K562 (cell line): Measurements from ENCODE around the gene ADIPOQ. TPM values are rescaled to one million over a fixed set of nuclear protein-coding genes. Genes with fewer than 3 reads are reported as not detected.

Source experiments
- ARNT ChIP-seq, 2 experiments: fragments of 450-650 bp; IDR thresholded peaks; 2 replicates each; pipeline ENCODE4 v1.6.1; 2016; ENCODE audit warnings: mild to moderate bottlenecking in 1 of 2
- ASH1L ChIP-seq: fragments of 450-650 bp; IDR thresholded peaks from 2 replicates; pipeline ENCODE4 v1.6.1; 2018; ENCODE audit warnings: borderline replicate concordance, mild to moderate bottlenecking, low read depth; ENCODE audit not compliant: partially characterized antibody
- DACH1 ChIP-seq: fragments of 450-650 bp; IDR thresholded peaks from 2 replicates; pipeline ENCODE4 v1.6.1; 2018; ENCODE audit not compliant: partially characterized antibody
- DDX20 ChIP-seq: fragments of 450-650 bp; IDR thresholded peaks from 2 replicates; pipeline ENCODE4 v1.6.1; 2016; ENCODE audit warnings: missing genetic modification characterization, low read depth, mild to moderate bottlenecking, missing compliant biosample characterization, moderate library complexity
- FOXM1 ChIP-seq, 2 experiments: fragments of 450-650 bp in 1 of 2; sonication (generic) in 1 of 2; formaldehyde crosslinking in 1 of 2; IDR thresholded peaks; 2 replicates each; pipeline versions ENCODE4 v1.6.1 to v1.9.0; 2017 to 2022; ENCODE audit warnings: low read depth in 2 of 2, mild to moderate bottlenecking in 2 of 2, missing genetic modification reagents in 1 of 2, moderate library complexity in 1 of 2
- KDM1A ChIP-seq, 2 experiments: fragments of 450-650 bp; IDR thresholded peaks; 2 replicates each; pipeline ENCODE4 v1.6.1; 2016; ENCODE audit warnings: mild to moderate bottlenecking in 2 of 2
- MEF2D ChIP-seq: conservative IDR thresholded peaks from 2 replicates; pipeline ENCODE4 v1.6.1; 2016; ENCODE audit warnings: low read depth, missing genetic modification characterization, missing compliant biosample characterization
- MTA1 ChIP-seq: fragments of 450-650 bp; IDR thresholded peaks from 2 replicates; pipeline ENCODE4 v1.6.1; 2017; ENCODE audit warnings: borderline replicate concordance
- NFATC3 ChIP-seq: fragments of 450-650 bp; IDR thresholded peaks from 2 replicates; pipeline ENCODE4 v1.6.1; 2017; ENCODE audit warnings: mild to moderate bottlenecking
- PKNOX1 ChIP-seq: fragments of 450-650 bp; IDR thresholded peaks from 2 replicates; pipeline ENCODE4 v1.6.1; 2016
- RCOR1 ChIP-seq, 2 experiments: IDR thresholded peaks; 2 replicates each; pipeline ENCODE4 v1.6.1; 2012; ENCODE audit warnings: low read depth in 2 of 2, low read length in 2 of 2, borderline replicate concordance in 1 of 2, improper control_type of control experiment in 1 of 2
- SMAD3 ChIP-seq: fragments of 450-650 bp; formaldehyde crosslinking; conservative IDR thresholded peaks from 2 replicates; pipeline ENCODE4 v1.4.0; 2020; ENCODE audit warnings: mild to moderate bottlenecking
- STAT5A ChIP-seq: IDR thresholded peaks from 2 replicates; pipeline ENCODE4 v1.6.1; 2012; ENCODE audit warnings: low read length, inconsistent platforms, borderline replicate concordance
- TAL1 ChIP-seq: fragments of 450-650 bp; IDR thresholded peaks from 2 replicates; pipeline ENCODE4 v1.6.1; 2016; ENCODE audit warnings: mild to moderate bottlenecking
- polyA plus RNA-seq, 8 experiments: library from polyadenylated mRNA; depleted of rRNA in 4 of 8; stranded (reverse) in 5 of 8; unstranded in 3 of 8; fragments of >200 nt; fragmentation: Nextera tagmentation in 2 of 8; fragmentation: Illumina TruSeq in 1 of 8; extraction: Ambion mirVana in 2 of 8; extraction: Trizol in 1 of 8; gene quantifications; 2 replicates each; pipeline versions ENCODE4 v1.2.1 to v1.2.3, GENCODE V29; 2011 to 2014; ENCODE audit warnings: inconsistent platforms in 1 of 8, missing spikeins in 1 of 8
- total RNA-seq, 7 experiments: library from RNA; depleted of rRNA in 6 of 7; stranded (reverse); fragments of >200 nt in 6 of 7; fragmentation: Illumina TruSeq in 2 of 7; extraction: Trizol in 2 of 7; gene quantifications; 2 replicates each; pipeline versions ENCODE4 v1.2.1 to v1.2.3, GENCODE V29; 2011 to 2021; ENCODE audit warnings: low replicate concordance in 1 of 7
- TF ChIP-seq, protein P1 (sequence below): fragments of 200-800 bp; sonication (Bioruptor generic); IDR thresholded peaks from 2 replicates; pipeline ENCODE4 v1.6.1; 2017; ENCODE audit warnings: missing genetic modification characterization, missing compliant biosample characterization
- TF ChIP-seq, protein P2 (sequence below), 2 experiments: fragments of 200-800 bp in 1 of 2; sonication (Bioruptor generic) in 1 of 2; sonication (generic) in 1 of 2; formaldehyde crosslinking in 1 of 2; IDR thresholded peaks in 1 of 2; conservative IDR thresholded peaks in 1 of 2; 2 replicates each; pipeline versions ENCODE4 v1.5.0 to v1.6.1; 2016 to 2020; ENCODE audit warnings: missing compliant biosample characterization in 1 of 2, missing genetic modification characterization in 1 of 2, missing genetic modification reagents in 1 of 2
- TF ChIP-seq, protein P3 (sequence below): IDR thresholded peaks from 3 replicates; pipeline ENCODE4 v1.6.1; 2011; ENCODE audit warnings: borderline replicate concordance, mild to moderate bottlenecking, moderate library complexity; ENCODE audit not compliant: insufficient read length; ENCODE audit errors: extremely low read depth

Gene ADIPOQ
- total and polyA plus RNA-seq, 9 of the 15 experiments (the other 6 are each of a cell fraction or from before 2014, with no cell fraction given): 0.01 to 0.04 (median 0.03) TPM; not detected in 4

- TF ChIP-seq, protein P1, sequence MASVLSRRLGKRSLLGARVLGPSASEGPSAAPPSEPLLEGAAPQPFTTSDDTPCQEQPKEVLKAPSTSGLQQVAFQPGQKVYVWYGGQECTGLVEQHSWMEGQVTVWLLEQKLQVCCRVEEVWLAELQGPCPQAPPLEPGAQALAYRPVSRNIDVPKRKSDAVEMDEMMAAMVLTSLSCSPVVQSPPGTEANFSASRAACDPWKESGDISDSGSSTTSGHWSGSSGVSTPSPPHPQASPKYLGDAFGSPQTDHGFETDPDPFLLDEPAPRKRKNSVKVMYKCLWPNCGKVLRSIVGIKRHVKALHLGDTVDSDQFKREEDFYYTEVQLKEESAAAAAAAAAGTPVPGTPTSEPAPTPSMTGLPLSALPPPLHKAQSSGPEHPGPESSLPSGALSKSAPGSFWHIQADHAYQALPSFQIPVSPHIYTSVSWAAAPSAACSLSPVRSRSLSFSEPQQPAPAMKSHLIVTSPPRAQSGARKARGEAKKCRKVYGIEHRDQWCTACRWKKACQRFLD (CRISPR knock-in tag): 0 out of 2 replicates have a peak, but pooled peaks have one; percentile 28
- TF ChIP-seq MTA1 (peak; percentile 68; the same call in 1 of the 2 replicates), RCOR1 (IDR thresholded peaks at IDR 0.05; ENCODE audit: borderline replicate concordance in 1 of 2, low read depth in 2 of 2, low read length in 2 of 2) (peak in 1 of 2 experiments; percentile 74; a peak in 1 of 4 replicates), PKNOX1 (peak; percentile 65), MEF2D (peak; percentile 67; the same call in 1 of the 2 replicates), ASH1L (peak; percentile 52), DACH1 (peak; percentile 26), KDM1A (IDR thresholded peaks at IDR 0.05) (peak; percentile 68 to 71), STAT5A (peak; percentile 87), ARNT (IDR thresholded peaks at IDR 0.05) (peak; percentile 71 to 74; a peak in 2 of 4 replicates), DDX20 (peak; percentile 21; the same call in 1 of the 2 replicates), TAL1 (peak; percentile 72), SMAD3 (no peak), FOXM1 (IDR thresholded peaks at IDR 0.05; ENCODE audit: low read depth) (peak; percentile 56), FOXM1 (CRISPR knock-in tag; IDR thresholded peaks at IDR 0.05; ENCODE audit: low read depth) (no peak), NFATC3 (peak; percentile 59; the same call in 1 of the 2 replicates)
- TF ChIP-seq, protein P2, sequence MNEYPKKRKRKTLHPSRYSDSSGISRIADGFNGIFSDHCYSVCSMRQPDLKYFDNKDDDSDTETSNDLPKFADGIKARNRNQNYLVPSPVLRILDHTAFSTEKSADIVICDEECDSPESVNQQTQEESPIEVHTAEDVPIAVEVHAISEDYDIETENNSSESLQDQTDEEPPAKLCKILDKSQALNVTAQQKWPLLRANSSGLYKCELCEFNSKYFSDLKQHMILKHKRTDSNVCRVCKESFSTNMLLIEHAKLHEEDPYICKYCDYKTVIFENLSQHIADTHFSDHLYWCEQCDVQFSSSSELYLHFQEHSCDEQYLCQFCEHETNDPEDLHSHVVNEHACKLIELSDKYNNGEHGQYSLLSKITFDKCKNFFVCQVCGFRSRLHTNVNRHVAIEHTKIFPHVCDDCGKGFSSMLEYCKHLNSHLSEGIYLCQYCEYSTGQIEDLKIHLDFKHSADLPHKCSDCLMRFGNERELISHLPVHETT (CRISPR knock-in tag; conservative IDR thresholded peaks at IDR 0.05 in 1 of 2, IDR thresholded peaks at IDR 0.05 in 1 of 2): peak in 1 of 2 experiments; percentile 75; a peak in 1 of 4 replicates
- TF ChIP-seq, protein P3, sequence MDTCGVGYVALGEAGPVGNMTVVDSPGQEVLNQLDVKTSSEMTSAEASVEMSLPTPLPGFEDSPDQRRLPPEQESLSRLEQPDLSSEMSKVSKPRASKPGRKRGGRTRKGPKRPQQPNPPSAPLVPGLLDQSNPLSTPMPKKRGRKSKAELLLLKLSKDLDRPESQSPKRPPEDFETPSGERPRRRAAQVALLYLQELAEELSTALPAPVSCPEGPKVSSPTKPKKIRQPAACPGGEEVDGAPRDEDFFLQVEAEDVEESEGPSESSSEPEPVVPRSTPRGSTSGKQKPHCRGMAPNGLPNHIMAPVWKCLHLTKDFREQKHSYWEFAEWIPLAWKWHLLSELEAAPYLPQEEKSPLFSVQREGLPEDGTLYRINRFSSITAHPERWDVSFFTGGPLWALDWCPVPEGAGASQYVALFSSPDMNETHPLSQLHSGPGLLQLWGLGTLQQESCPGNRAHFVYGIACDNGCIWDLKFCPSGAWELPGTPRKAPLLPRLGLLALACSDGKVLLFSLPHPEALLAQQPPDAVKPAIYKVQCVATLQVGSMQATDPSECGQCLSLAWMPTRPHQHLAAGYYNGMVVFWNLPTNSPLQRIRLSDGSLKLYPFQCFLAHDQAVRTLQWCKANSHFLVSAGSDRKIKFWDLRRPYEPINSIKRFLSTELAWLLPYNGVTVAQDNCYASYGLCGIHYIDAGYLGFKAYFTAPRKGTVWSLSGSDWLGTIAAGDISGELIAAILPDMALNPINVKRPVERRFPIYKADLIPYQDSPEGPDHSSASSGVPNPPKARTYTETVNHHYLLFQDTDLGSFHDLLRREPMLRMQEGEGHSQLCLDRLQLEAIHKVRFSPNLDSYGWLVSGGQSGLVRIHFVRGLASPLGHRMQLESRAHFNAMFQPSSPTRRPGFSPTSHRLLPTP: no peak
Observed at GRCh38 chr3:186871403-186871924, 29.0 kb downstream of the ADIPOQ start (continued).
